Activated CD8-positive, alpha-beta T cell treated with anti-CD3 and anti-CD28 coated beads for 36 hours (primary cell): ENCODE measurements around the gene B3GALT2. TPM values are rescaled to one million over a fixed set of nuclear protein-coding genes. Genes with fewer than 3 reads are reported as not detected.

ENCODE experiments used
- ATAC-seq: fragments of 200-7000 bp; cut with Tn5 transposase; one replicate; pipeline ENCODE4 v1.10.0; 2021; ENCODE audit warnings: mild to moderate bottlenecking, moderate library complexity
- CTCF ChIA-PET: fragments of 350-600 bp; sonication (Branson Sonifier 250); formaldehyde crosslinking; loops from one replicate; lab custom pipeline; 2021; ENCODE audit warnings: antibody characterized with exemption; lab: Charles Lee
- POLR2A ChIA-PET: fragments of 350-600 bp; sonication (Branson Sonifier 250); formaldehyde crosslinking; loops from one replicate; lab custom pipeline; 2021; ENCODE audit warnings: antibody characterized with exemption; lab: Charles Lee
- DNase-seq: peaks from one replicate; pipeline ENCODE4 v3.0.0-alpha.2; 2020
- H3K27ac Mint-ChIP-seq: one replicate; pipeline ENCODE4 v1.8.0; 2021; ENCODE audit warnings: mild to moderate bottlenecking, mixed read lengths
- H3K27me3 Mint-ChIP-seq: one replicate; pipeline ENCODE4 v1.8.0; 2021; ENCODE audit warnings: mixed read lengths
- H3K36me3 Mint-ChIP-seq: one replicate; pipeline ENCODE4 v1.8.0; 2021; ENCODE audit warnings: low read depth, mixed read lengths
- H3K4me1 Mint-ChIP-seq: one replicate; pipeline ENCODE4 v1.8.0; 2021; ENCODE audit warnings: low read depth, mixed read lengths
- H3K4me3 Mint-ChIP-seq: one replicate; pipeline ENCODE4 v1.8.0; 2021; ENCODE audit warnings: mild to moderate bottlenecking, moderate library complexity, mixed read lengths
- H3K9me3 Mint-ChIP-seq: one replicate; pipeline ENCODE4 v1.8.0; 2021; ENCODE audit warnings: mixed read lengths
- intact Hi-C: fragments of 100-400 bp; cut with micrococcal nuclease; formaldehyde crosslinking; loops from one replicate; pipeline ENCODE4 v1.10.0; 2022
- total RNA-seq, 2 experiments: library from RNA; stranded (reverse); gene quantifications; one replicate each; pipeline ENCODE4 v1.2.3, GENCODE V29; 2021
- TF ChIP-seq, protein P1 (sequence below): fragments of 200-600 bp; IDR thresholded peaks from one replicate; pipeline ENCODE4 v1.8.0; 2022; ENCODE audit warnings: antibody characterized with exemption, mild to moderate bottlenecking

Gene B3GALT2
- total RNA-seq, 2 experiments from 2014 or later: 0.18 TPM; not detected in 1

DNA sequence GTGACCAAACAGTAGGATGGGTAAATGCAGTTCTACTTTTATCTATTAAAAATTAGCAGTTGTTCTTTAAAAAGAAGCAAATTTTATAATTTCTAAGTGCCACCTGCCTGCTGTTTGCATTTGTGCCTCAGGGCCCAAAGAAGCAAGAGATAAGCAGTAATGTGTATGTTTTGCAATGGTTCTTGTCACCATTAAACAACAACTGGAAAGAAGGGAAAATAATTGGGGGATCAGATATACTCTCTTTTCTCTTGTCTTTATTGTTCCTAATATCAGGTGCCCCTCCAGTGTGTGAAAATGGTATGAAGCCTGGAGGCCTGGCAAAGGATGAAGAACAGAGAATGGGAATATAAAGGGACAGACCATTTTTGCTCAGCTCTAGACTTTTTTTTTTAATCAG is 9.6 kb downstream of the B3GALT2 start:
- intact Hi-C loops: no loop called here
- DNase-seq (no peak), ATAC-seq (no peak)
- TF ChIP-seq, protein P1, sequence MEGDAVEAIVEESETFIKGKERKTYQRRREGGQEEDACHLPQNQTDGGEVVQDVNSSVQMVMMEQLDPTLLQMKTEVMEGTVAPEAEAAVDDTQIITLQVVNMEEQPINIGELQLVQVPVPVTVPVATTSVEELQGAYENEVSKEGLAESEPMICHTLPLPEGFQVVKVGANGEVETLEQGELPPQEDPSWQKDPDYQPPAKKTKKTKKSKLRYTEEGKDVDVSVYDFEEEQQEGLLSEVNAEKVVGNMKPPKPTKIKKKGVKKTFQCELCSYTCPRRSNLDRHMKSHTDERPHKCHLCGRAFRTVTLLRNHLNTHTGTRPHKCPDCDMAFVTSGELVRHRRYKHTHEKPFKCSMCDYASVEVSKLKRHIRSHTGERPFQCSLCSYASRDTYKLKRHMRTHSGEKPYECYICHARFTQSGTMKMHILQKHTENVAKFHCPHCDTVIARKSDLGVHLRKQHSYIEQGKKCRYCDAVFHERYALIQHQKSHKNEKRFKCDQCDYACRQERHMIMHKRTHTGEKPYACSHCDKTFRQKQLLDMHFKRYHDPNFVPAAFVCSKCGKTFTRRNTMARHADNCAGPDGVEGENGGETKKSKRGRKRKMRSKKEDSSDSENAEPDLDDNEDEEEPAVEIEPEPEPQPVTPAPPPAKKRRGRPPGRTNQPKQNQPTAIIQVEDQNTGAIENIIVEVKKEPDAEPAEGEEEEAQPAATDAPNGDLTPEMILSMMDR: no peak
- CTCF ChIA-PET: no interaction called here
- POLR2A ChIA-PET: no interaction called here
- Mint-ChIP-seq H3K4me3 (no peak overlapping the region), H3K36me3 (peaks cover 15% of the 10 kb centered on the region), H3K27me3 (no peaks in the 10 kb centered on the region), H3K9me3 (peaks cover 5% of the 10 kb centered on the region), H3K4me1 (peaks cover 20% of the 10 kb centered on the region), H3K27ac (no peak overlapping the region)

DNA sequence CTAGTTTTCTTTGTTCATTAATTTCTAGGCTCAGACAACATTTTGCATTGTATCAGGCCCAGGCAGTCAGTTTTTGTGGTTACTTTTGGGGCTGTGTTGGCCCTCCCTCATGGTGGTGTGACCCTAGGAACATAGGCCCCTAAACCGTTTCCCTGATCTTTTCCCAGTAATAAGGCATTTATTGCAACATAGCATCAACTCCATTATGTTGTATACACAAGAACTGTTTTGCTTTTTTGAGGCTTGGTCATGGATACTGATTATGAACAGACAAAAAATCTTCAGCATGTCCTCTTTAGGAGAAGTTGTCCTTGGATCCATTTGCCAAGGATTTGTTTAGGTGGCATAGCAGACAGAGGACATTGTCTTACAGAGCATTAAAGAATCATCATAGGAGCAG is 10.3 kb downstream of the B3GALT2 start:
- Mint-ChIP-seq H3K27ac (no peak overlapping the region), H3K9me3 (peaks cover 5% of the 10 kb centered on the region), H3K27me3 (no peaks in the 10 kb centered on the region), H3K4me3 (no peak overlapping the region), H3K4me1 (peaks cover 20% of the 10 kb centered on the region), H3K36me3 (peaks cover 17% of the 10 kb centered on the region)
- DNase-seq (no peak), ATAC-seq (no peak)
- ChIA-PET POLR2A (no interaction called here), CTCF (no interaction called here)
- TF ChIP-seq, protein P1: no peak
- intact Hi-C loops: no loop called here

GRCh38 chr1:193157360-193157759 is 29.1 kb downstream of the B3GALT2 start:
- H3K9me3 Mint-ChIP-seq: no peaks in the 10 kb centered on the region
- intact Hi-C loops: no loop called here
- ChIA-PET POLR2A (no interaction called here), CTCF (interaction anchor here (2.2 kb wide), 1 partner anchor 19 kb away, joined by 5 read pairs; no protein-coding TSS in a partner anchor)
- H3K36me3 Mint-ChIP-seq: peaks cover 23% of the 10 kb centered on the region
- DNase-seq (no peak), ATAC-seq (no peak)
- no peaks in the 10 kb centered on the region for H3K27me3 Mint-ChIP-seq
- TF ChIP-seq, protein P1: no peak
- peaks cover 29% of the 10 kb centered on the region for H3K4me1 Mint-ChIP-seq
- no peak overlapping the region for H3K27ac Mint-ChIP-seq
- H3K4me3 Mint-ChIP-seq: no peak overlapping the region

GRCh38 chr1:193156822-193157142 is 29.6 kb downstream of the B3GALT2 start:
- ATAC-seq (no peak), DNase-seq (no peak)
- Mint-ChIP-seq H3K4me3 (no peak overlapping the region), H3K4me1 (peaks cover 29% of the 10 kb centered on the region), H3K9me3 (no peaks in the 10 kb centered on the region), H3K27ac (no peak overlapping the region), H3K36me3 (peaks cover 24% of the 10 kb centered on the region), H3K27me3 (no peaks in the 10 kb centered on the region)
- TF ChIP-seq, protein P1: no peak
- CTCF ChIA-PET: interaction anchor here (1.1 kb wide), 1 partner anchor 27 kb away, joined by 3 read pairs; no protein-coding TSS in a partner anchor
- intact Hi-C loops: no loop called here
- POLR2A ChIA-PET: no interaction called here

DNA sequence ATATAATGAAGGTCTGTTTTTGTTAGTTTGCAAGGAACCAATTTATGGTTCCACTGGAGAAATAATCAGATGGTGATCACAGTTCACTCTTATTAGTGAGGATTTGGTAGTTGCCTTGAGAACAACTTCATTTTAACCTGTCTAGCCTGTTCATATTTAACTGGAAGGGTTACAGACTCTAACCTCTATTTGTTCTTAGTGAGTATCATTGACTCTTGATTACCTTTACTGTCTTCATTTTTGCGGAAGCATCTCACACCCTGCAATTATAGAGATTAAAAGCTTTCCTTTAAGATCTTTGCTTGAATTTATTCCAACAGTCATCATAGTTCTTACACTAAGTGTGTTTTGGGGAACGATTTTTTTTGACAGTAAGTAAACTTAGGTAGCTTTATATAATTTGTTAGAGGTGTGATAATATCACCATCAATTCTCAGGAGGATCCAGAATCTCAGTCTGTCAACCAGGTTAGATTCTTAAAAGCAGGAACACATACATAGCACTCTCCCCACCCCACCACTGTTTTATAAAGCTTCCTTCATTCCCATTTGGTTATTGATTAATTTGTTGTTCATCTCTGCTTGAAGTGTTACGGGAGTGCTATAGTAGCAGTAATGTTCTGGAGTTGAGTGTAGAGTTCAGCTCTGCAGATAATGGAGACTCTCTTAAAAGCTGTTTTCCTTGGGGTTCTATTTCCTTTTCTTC is 30.1 kb downstream of the B3GALT2 start:
- H3K27me3 Mint-ChIP-seq: no peaks in the 10 kb centered on the region
- peaks cover 24% of the 10 kb centered on the region for H3K36me3 Mint-ChIP-seq
- ATAC-seq (no peak), DNase-seq (no peak)
- H3K4me1 Mint-ChIP-seq: peaks cover 29% of the 10 kb centered on the region
- CTCF ChIA-PET: interaction anchor here (1.1 kb wide), 1 partner anchor 27 kb away, joined by 3 read pairs; no protein-coding TSS in a partner anchor
- H3K27ac Mint-ChIP-seq: no peak overlapping the region
- H3K4me3 Mint-ChIP-seq: no peak overlapping the region
- intact Hi-C loops: no loop called here
- POLR2A ChIA-PET: no interaction called here
- TF ChIP-seq, protein P1: no peak
- no peaks in the 10 kb centered on the region for H3K9me3 Mint-ChIP-seq
